ENCODE results near the gene RIMBP3C.
"Not testable (repeated sequence)": the region's sequence is repeated elsewhere in the genome, so short reads cannot be mapped to it uniquely, and the experiment has no call there.

RIMBP3C gene

GRCh38 chr22:21539862-21540261, 11.4 kb downstream of the RIMBP3C start:
- not testable (repeated sequence) for DNase-seq (ENCODE audit: low read depth, low spot score); H3K27ac ChIP-seq

- DNase-seq (ENCODE audit: low read depth, low spot score); H3K27ac ChIP-seq: not testable (repeated sequence)
Measured at GRCh38 chr22:21532863-21533648, 18.2 kb downstream of the RIMBP3C start.

- not testable (repeated sequence) for H3K27ac ChIP-seq; DNase-seq (ENCODE audit: low read depth, low spot score)
Measured at GRCh38 chr22:21531525-21531924, 19.7 kb downstream of the RIMBP3C start.

- DNase-seq (ENCODE audit: low read depth, low spot score); H3K27ac ChIP-seq: not testable (repeated sequence)
Measured at GRCh38 chr22:21526705-21527500, 24.4 kb downstream of the RIMBP3C start.

- H3K27ac ChIP-seq; DNase-seq (ENCODE audit: low read depth, low spot score): not testable (repeated sequence)
Measured at GRCh38 chr22:21516970-21517764, 34.1 kb downstream of the RIMBP3C start.

GRCh38 chr22:21516522-21516921, 34.7 kb downstream of the RIMBP3C start:
- not testable (repeated sequence) for DNase-seq (ENCODE audit: low read depth, low spot score); H3K27ac ChIP-seq

GRCh38 chr22:21515234-21515633, 36.0 kb downstream of the RIMBP3C start:
- not testable (repeated sequence) for DNase-seq (ENCODE audit: low read depth, low spot score); H3K27ac ChIP-seq

- H3K27ac ChIP-seq; DNase-seq (ENCODE audit: low read depth, low spot score): not testable (repeated sequence)
Measured at GRCh38 chr22:21514117-21514516, 37.1 kb downstream of the RIMBP3C start.

GRCh38 chr22:21512022-21512421, 39.2 kb downstream of the RIMBP3C start:
- not testable (repeated sequence) for DNase-seq (ENCODE audit: low read depth, low spot score); H3K27ac ChIP-seq

- DNase-seq (ENCODE audit: low read depth, low spot score); H3K27ac ChIP-seq: not testable (repeated sequence)
Measured at GRCh38 chr22:21510397-21510796, 40.9 kb downstream of the RIMBP3C start.

- not testable (repeated sequence) for DNase-seq (ENCODE audit: low read depth, low spot score)
Measured at GRCh38 chr22:21499623-21500506, 51.4 kb downstream of the RIMBP3C start.

GRCh38 chr22:21498489-21498888, 52.8 kb downstream of the RIMBP3C start:
- not testable (repeated sequence) for H3K27ac ChIP-seq; DNase-seq (ENCODE audit: low read depth, low spot score)

More at GRCh38 chr22:21499623-21500506, 51.4 kb downstream of the RIMBP3C start:
- H3K27ac ChIP-seq = not testable (repeated sequence)

- H3K27ac ChIP-seq; DNase-seq (ENCODE audit: low read depth, low spot score): not testable (repeated sequence)
Measured at GRCh38 chr22:21497984-21498383, 53.3 kb downstream of the RIMBP3C start.

Measured in epithelial cell of prostate (primary cell).